Neuron (in vitro differentiated cells): Measurements from ENCODE around the gene SOAT2.

Experiments used
- H2AFZ ChIP-seq: one replicate; pipeline ENCODE4 v1.6.1; 2013; ENCODE audit warnings: low read depth, mild to moderate bottlenecking, inconsistent platforms, low read length, moderate library complexity
- H3K27me3 ChIP-seq: one replicate; pipeline ENCODE4 v1.6.1; 2013; ENCODE audit warnings: low read length; ENCODE audit not compliant: insufficient read depth
- H3K36me3 ChIP-seq: one replicate; pipeline ENCODE4 v1.6.1; 2013; ENCODE audit warnings: low read length; ENCODE audit not compliant: insufficient read depth
- H3K4me1 ChIP-seq: one replicate; pipeline ENCODE4 v1.6.1; 2013; ENCODE audit warnings: low read length; ENCODE audit not compliant: insufficient read depth
- H3K4me3 ChIP-seq: 2 replicates; pipeline ENCODE4 v1.5.1; 2013; ENCODE audit warnings: mild to moderate bottlenecking, low read length, moderate library complexity
- H3K9me3 ChIP-seq: one replicate; pipeline ENCODE4 v1.6.1; 2013; ENCODE audit warnings: low read length

SOAT2 gene

DNA sequence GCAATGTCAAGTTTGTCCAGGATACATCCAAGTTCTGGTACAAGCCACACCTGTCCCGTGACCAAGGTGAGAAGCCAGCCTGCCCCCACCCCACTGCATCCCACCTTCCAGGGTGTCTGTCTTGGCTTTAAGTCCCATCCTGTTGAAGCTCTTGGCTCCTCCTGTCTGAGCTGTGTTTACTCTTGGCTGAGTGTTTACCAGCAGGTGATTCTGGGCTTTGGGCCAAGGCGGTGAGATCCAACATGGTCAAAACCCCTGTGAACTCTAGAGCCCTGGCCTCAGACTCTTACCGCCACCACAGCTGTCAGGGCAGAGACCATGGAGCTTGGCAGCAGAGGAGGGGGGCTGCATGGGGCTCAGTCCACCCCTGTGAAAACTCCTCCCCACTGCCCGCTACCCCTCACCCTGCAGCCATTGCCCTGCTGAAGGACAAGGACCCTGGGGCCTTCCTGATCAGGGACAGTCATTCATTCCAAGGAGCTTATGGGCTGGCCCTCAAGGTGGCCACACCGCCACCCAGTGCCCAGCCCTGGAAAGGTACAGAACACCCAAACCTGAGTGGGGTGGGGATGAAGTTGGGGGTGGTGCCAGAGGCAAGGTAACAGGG, 41.8 kb upstream of the SOAT2 start:
- Histone ChIP-seq H2AFZ (no peak overlapping the region), H3K4me3 (no peak overlapping the region), H3K4me1 (no peaks in the 10 kb centered on the region), H3K36me3 (peaks cover 8% of the 10 kb centered on the region), H3K27me3 (no peaks in the 10 kb centered on the region), H3K9me3 (no peaks in the 10 kb centered on the region)

DNA sequence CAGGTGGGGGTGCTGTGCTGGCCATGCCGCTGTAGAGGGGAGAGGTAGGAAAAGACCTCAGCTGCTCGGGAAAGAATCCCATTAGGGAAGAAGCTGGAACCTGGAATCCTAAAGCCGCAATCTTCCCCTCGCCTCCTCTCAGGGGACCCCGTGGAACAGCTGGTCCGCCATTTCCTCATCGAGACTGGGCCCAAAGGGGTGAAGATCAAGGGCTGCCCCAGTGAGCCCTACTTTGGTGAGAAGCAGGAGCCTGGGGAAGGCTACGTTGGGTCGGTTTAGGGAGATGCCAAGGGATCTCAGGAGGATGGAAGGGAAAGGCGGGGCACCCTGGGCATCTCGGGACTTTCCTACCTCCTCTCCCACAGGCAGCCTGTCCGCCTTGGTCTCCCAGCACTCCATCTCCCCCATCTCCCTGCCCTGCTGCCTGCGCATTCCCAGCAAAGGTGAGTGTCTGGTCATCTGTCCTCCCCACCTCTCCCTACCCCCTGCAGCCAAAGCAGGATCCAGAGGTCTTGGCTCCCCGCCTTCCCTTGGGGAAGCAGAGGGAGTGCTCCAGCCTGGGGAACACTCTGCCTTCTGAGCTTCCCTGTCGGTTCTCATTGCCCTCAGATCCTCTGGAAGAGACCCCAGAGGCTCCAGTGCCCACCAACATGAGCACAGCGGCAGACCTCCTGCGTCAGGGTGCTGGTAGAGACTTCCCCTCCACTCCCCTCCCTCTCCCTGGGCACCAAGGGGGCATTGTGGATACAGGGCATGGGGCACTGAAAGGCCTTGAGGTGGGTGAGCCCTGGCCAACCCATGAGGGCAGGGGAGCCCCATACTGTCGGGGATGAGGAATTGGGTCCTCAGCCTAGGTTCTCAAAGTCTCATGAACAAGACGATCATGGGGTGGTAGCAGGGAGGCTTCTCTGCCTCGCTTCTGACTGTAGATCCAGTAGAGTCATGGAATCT, 41.0 kb upstream of the SOAT2 start:
- Histone ChIP-seq H3K4me3 (no peak overlapping the region), H2AFZ (no peak overlapping the region), H3K4me1 (no peaks in the 10 kb centered on the region), H3K9me3 (no peaks in the 10 kb centered on the region), H3K27me3 (no peaks in the 10 kb centered on the region), H3K36me3 (peaks cover 8% of the 10 kb centered on the region)

DNA sequence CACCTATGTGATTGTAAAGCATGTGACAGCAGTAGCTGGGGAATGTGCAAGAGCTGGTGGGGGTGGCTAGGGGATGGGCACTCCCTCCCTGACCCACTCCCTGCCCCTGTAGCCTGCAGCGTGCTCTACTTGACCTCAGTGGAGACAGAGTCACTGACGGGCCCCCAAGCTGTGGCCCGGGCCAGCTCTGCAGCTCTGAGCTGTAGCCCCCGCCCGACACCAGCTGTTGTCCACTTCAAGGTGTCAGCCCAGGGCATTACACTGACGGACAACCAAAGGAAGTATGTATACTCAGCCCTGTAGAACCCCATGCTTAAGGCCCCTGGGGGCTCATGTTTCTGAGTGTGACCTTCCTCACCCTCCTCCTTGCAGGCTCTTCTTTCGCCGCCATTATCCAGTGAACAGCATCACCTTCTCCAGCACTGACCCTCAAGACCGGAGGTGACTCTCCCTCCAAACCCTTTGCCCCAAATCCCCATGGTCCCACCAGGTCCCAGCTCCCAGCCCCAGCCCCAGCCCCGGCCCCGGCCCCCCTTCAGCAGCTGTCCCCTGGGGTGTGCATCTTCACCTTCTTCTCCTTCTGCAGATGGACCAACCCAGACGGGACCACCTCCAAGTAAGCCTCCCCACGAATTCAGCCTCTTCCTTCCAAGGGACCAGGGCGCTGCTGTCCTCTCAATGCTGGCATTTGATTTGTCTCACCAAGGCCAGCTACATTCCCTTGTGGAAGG, 40.1 kb upstream of the SOAT2 start:
- no peaks in the 10 kb centered on the region for H3K9me3 ChIP-seq

DNA sequence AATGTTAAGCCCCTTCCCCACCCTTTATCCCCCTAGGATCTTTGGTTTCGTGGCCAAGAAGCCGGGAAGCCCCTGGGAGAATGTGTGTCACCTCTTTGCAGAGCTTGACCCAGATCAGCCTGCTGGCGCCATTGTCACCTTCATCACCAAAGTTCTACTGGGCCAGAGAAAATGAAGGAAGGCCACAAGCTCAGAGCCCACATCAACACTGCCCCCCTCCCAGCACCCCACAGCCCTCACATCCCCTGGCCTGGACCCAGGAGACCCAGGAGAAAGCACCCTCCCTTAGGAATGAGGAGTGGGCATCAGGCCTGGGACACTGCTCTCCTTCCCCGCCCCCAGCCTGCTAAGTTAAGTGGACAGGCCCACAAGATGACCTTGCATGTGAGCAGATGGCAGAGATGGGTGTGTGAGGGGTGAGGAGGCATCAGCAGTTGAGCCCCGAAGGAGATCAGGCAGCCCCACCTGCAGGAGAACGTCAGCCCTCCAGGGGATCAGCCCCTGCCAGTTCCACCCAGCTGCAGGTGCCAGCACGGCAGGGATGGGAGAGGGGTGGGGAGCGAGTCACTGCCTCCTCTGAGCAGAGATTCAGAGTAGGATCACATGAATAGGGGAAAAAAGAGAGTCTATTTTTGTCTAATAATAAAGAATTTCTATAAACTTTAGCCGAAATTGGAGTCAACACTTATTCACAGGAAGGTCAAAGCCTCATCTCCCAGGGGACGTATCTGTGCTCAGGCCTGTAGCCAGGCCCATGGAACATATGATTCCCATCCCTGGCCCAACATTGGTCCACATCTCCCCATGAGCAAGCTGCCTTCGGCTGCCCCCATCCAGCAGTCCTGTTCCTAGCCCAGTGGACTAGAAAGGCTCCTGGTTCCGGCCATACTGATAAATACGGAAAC, 39.3 kb upstream of the SOAT2 start:
- H3K4me3 ChIP-seq: no peak overlapping the region
- H3K36me3 ChIP-seq: peaks cover 8% of the 10 kb centered on the region
- H3K4me1 ChIP-seq: no peaks in the 10 kb centered on the region
- no peak overlapping the region for H2AFZ ChIP-seq
- no peaks in the 10 kb centered on the region for H3K27me3 ChIP-seq
- H3K9me3 ChIP-seq: no peaks in the 10 kb centered on the region

More for the DNA sequence above, 40.1 kb upstream of the SOAT2 start:
- H3K4me1 ChIP-seq: no peaks in the 10 kb centered on the region
- no peak overlapping the region for H3K4me3 ChIP-seq
- peaks cover 8% of the 10 kb centered on the region for H3K36me3 ChIP-seq
- H2AFZ ChIP-seq: no peak overlapping the region
- no peaks in the 10 kb centered on the region for H3K27me3 ChIP-seq

DNA sequence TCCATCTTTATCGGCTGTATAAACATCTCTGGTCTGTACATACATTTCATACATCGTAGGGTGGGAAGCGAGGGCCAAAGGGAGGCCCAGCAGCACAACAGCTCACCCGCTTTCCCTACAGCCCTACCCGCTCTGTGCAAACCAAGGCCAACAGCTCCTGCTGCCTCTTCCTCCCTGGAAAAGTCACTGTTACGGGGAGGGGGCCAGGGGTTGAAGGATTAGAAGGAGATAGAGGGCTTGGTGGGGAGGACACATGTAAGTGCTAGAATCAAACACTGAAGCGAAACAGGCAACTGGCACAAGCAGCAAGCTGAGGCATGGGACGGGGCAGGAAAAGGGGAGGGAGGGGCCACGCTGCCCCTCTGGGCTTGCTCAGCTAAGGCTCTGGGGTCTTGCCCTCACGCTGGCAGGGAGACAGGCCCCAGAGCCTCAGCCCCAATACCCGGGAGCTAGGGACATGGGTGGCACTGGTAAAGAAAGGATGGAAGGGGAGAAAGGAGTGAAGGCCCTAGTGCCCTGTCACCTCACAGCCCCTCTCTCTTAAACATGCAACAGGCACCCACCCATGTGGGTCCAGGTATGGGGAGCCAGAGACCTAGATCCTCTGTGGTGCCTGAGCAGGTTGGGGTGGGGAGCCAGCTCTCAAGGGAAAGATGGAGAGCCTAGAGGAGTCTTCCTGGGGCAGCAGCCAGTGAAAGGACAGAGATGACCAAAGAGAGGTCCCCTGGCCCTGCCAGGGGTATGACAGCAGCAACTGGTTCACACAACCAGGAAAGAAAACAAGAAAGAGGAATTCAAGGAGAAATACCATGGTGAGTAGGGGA, 38.5 kb upstream of the SOAT2 start:
- Histone ChIP-seq H3K4me1 (no peaks in the 10 kb centered on the region), H3K36me3 (peaks cover 8% of the 10 kb centered on the region), H3K4me3 (no peak overlapping the region), H3K9me3 (no peaks in the 10 kb centered on the region), H2AFZ (no peak overlapping the region), H3K27me3 (no peaks in the 10 kb centered on the region)

DNA sequence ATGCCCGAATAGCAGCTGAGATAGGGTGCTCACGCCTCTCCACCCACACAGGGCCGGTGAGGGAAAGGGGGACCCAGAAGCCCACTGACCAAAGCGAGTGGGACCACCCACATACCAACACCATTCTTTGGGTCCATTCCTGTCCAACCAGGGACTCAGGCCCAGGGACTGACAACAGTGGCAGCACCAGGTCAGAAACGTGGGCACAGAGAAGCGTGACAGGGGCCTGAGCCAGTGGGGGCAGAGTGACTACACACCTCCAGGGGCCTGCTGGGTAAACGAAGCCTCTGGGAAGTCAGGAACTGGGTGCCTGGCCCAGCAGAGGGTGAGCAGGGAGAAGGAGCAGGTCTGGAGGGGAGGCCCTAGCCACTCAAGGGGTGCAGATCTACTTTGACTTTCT, 37.8 kb upstream of the SOAT2 start:
- no peaks in the 10 kb centered on the region for H3K4me1 ChIP-seq
- H3K27me3 ChIP-seq: no peaks in the 10 kb centered on the region
- no peak overlapping the region for H2AFZ ChIP-seq
- no peak overlapping the region for H3K4me3 ChIP-seq
- H3K36me3 ChIP-seq: peaks cover 8% of the 10 kb centered on the region
- H3K9me3 ChIP-seq: no peaks in the 10 kb centered on the region

DNA sequence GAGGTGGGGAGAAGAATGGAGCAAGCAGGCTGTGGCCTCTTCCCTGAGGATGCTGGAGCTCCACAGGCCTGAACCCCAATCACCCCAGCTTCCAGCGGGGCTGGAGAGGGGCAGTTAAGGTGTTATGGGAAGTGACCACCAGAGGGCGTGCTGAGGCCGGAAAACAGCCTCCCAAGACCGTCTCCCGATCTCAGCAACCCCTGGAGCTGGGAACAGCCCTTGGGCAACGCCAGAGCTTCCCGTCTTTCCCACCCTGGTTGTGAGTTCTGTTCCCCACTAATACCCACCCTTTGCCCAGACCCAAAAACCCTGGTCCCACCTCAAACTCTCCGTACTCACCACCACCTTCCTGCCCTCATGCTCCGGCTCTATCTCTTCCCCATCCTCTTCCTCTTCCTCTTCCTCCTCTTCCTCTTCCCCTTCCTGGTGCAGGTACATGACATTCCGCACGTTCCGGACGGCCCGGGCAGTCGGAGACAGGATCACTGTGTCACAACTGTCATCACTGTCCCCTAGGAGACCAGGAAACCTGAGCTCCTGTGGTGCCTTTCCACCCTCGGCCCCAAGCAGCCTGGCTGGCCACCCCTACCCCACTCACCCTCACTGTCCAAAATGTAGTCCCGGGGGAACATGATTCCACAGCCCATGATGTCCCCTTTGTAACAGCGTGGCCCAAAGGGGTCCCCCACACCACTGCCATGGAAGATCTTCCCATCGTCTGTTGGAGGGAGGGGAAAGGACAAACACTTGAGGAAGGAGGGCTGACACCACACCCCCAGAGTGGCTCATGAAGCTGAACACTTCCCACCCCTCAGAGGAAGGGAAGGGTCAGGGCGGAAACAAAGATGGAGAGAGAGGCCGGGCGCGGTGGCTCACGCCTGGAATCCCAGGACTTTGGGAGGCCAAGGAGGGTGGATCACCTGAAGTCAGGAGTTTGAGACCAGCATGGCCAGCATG, 37.0 kb upstream of the SOAT2 start:
- Histone ChIP-seq H3K4me1 (no peaks in the 10 kb centered on the region), H3K4me3 (no peak overlapping the region), H3K9me3 (no peaks in the 10 kb centered on the region), H2AFZ (no peak overlapping the region), H3K27me3 (no peaks in the 10 kb centered on the region), H3K36me3 (peaks cover 8% of the 10 kb centered on the region)

DNA sequence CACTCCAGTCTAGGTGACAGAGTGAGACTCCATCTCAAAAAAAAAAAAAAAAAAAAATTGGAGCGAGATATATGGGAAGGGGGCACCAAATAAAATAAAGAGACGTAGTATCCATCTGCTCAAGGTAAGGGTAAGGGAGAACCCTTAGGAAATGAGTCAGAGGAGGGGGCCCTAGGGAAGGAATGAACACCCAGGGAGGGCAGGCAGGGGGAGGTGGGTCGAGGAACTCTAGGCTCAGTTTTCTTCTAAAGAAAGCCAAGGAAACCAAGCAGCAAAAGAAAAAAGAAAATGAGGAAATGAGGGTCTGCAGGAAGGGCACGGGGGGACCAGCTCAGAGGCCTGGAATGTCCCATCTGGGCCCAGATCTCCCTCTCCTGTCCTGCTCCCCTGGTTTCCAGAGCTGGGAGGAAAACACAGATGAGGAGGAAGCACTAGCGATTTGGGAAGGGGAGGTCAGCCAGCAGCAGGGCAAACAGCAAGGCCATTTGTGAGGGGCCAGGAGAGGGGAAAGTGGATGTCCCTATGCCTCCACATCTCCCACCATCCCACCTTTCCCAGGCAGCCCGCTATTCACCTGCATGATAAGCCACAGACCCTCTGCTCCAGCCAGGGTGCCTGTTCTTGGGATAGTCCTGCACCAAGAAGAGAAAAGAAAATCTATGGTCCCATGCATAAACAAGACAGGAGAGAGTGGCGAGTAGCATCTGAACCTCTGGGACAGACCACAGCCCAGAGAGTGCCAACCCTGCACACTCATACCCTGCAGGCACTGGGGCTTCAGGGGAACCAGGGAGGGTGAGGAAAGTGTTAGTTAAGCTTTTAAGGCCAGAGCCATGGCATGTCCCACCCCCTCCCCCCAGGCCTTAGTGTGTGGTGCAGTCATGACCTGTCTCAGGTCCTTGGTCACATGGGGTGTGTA, 36.0 kb upstream of the SOAT2 start:
- peaks cover 6% of the 10 kb centered on the region for H3K4me1 ChIP-seq
- H3K36me3 ChIP-seq: peaks cover 8% of the 10 kb centered on the region
- no peaks in the 10 kb centered on the region for H3K27me3 ChIP-seq

DNA sequence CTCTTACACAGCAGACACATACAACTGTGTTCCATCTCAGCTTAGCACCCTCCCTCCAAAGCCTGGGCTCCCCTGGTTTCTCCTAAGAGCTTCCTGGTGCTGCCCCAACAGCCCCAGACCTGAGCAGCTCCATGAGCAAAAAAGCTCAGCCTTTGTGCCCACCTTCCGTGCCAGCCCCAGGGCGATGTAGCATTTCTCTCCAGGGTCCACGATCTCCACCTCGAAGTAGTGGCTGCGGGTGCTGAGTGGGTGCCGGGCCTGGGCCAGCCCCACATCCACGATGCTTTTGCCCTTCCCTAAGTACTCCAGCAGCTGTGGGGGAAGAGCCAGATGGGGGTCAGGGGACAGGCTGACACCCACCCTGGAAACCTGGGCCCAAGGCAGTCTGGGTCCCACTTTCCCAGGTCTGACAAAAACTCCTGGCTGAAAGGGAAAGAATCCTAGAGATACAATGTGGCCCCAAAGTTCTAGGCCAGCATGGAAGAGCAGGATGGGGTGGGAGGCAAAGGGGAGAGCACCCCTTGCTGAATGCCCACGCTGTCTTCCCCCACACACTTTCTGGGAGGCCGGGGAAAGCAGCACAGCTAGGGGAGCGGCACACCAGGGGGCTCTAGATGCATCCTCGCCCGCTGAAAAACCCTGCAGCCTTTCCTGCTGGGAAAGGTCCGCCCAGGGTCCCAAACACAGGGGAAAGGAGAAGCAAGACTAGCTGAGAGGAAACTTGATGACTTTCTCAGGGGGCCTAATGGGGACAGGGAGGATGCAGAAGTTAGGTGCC, 35.1 kb upstream of the SOAT2 start:
- no peaks in the 10 kb centered on the region for H3K9me3 ChIP-seq

More for the DNA sequence above, 36.0 kb upstream of the SOAT2 start:
- Histone ChIP-seq H2AFZ (no peak overlapping the region), H3K9me3 (no peaks in the 10 kb centered on the region), H3K4me3 (no peak overlapping the region)

More for the DNA sequence above, 35.1 kb upstream of the SOAT2 start:
- no peaks in the 10 kb centered on the region for H3K27me3 ChIP-seq
- no peak overlapping the region for H2AFZ ChIP-seq
- peaks cover 8% of the 10 kb centered on the region for H3K36me3 ChIP-seq
- no peak overlapping the region for H3K4me3 ChIP-seq
- H3K4me1 ChIP-seq: peaks cover 13% of the 10 kb centered on the region
